Mammary epithelial cell (primary cell): ENCODE results near the gene MCM3AP.

ENCODE experiments used
- CTCF ChIP-seq, 2 donors: IDR thresholded peaks in 1 of 2; conservative IDR thresholded peaks in 1 of 2; 2 replicates each; pipeline ENCODE4 v1.5.1; 2011 to 2012; ENCODE audit warnings: inconsistent platforms in 2 of 2, low read length in 2 of 2, mild to moderate bottlenecking in 2 of 2, control low read depth in 1 of 2, low read depth in 1 of 2; ENCODE audit not compliant: insufficient read depth in 1 of 2; ENCODE audit errors: extremely low read depth in 1 of 2
- EZH2 ChIP-seq: IDR thresholded peaks from 2 replicates; pipeline ENCODE4 v1.6.1; 2012; ENCODE audit warnings: low read length, inconsistent platforms, borderline replicate concordance

- TF ChIP-seq CTCF (conservative IDR thresholded peaks at IDR 0.05 in 1 of 2, IDR thresholded peaks at IDR 0.05 in 1 of 2; ENCODE audit: extremely low read depth in 1 of 2, insufficient read depth in 1 of 2, low read depth in 1 of 2, low read length in 2 of 2) (no peak), EZH2 (no peak)
These were observed 10.5 kb downstream of the MCM3AP start for GRCh38 chr21:46274797-46275390.
